GM21367 (cell line): ENCODE results near the gene ZNF276.

Source experiments
- ATAC-seq: cut with Tn5 transposase; IDR thresholded peaks from one replicate; pipeline ENCODE4 v1.9.1; 2021; ENCODE audit not compliant: unreplicated experiment

The ZNF276 gene

DNA sequence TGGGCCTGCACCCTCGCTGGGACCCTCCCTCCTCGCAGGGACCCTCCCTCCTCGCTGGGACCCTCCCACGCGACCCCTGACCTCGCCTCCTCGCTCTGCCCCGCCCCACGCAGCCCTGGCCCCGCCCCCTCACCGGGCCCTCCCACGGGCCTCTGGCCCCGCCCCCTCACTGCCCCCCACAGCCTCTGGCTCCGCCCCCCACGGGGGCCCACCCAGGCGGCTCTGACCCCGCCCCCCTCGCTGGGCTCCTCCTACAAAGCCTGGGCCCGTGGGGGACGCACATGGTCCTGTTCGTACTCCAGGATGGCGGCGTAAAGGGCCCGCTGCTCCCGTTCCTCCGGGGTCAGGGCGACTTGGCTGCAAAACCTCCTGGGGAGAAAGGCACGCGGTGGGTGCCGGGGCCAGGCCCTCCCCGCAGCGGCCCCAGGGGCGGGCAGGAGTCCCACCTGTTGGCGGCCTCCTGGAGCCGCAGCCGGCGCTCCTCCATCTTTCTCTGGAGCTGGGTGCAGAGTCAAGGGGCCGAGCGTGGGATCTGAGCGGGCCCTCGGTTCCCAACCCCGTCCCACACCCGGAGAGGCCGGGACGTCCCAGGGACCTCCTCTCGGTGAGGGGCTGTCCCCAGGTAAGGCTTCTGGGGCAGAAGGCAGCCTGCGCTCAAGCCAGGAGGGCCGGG is 9.6 kb upstream of the ZNF276 start:
- ATAC-seq, result no peak

GRCh38 chr16:89712274-89712781 is 9.0 kb upstream of the ZNF276 start:
- no peak for ATAC-seq

DNA sequence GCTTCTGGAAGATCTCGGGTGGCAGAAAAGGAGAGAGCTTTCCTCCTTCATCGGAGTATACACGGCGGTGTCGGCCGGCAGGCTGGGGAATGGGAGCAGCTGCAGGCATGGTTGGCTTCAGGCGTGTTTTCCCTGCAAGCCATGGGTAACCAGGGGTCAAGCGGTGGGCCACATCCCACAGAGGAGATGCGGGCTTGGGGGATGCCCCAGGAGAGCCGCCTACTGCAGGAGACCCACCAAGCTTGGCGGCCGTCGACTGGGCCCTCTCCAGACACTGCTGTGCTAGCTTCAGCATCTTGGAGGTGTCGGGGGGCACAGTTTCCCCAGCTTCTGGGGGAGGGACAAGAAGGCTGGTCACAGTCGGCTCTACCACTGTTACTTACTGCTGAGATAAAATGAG is 4.8 kb upstream of the ZNF276 start:
- ATAC-seq, result no peak

GRCh38 chr16:89716916-89717687 is 4.2 kb upstream of the ZNF276 start:
- ATAC-seq, result no peak

DNA sequence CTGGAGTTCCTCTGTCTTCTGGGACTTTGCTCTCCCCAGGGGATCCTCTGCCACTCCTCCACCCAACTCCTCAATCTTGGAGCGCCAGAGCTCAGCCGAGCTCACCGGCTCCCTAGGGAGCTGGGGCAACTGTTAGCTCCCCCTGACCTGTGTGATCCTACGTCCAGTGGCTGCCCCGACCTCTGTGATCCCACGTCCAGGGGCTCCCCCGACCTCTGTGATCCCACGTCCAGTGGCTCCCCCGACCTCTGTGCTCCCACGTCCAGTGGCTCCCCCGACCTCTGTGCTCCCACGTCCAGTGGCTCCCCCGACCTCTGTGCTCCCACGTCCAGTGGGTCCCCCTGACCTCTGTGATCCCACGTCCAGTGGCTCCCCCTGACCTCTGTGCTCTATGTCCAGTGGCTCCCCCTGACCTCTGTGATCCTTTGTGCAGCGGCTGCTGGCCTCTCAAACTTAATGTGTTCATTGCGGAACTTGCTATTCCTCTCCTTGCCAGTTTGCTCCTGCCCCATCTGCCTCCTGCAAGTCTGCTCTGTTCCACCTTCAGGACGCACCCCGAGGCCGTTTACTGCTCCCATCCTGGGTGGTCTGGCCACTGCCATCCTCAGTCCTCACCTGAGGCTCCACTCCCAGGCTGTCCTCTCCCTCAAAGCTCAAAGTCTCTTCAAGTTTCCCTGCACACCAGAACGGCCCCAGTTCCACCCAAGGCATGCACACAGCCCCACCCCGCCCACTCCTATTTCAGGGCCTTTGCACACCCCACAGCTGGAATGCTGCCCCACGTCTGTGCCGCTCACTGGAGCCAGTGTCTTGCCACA is 3.4 kb upstream of the ZNF276 start:
- no peak for ATAC-seq

DNA sequence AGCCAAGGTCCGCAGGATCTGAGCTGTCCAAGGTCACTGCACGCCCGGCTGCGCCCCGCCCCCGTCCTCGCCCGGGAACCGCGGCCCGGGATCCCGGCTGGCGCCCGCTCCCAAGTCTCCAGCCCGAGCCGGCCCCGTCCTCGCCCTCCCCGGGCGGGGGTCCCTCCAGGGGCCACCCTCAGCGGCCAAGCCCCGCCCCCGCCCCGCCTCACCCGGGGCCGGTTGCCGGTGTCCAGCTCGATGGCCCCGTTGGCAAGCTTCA is 855 bp upstream of the ZNF276 start:
- peak; percentile 9 for ATAC-seq

- peak; percentile 21 for ATAC-seq
These were observed 432 bp downstream of the ZNF276 start for GRCh38 chr16:89721546-89722391.

GRCh38 chr16:89722392-89723278 is 1.3 kb downstream of the ZNF276 start:
- no peak for ATAC-seq

DNA sequence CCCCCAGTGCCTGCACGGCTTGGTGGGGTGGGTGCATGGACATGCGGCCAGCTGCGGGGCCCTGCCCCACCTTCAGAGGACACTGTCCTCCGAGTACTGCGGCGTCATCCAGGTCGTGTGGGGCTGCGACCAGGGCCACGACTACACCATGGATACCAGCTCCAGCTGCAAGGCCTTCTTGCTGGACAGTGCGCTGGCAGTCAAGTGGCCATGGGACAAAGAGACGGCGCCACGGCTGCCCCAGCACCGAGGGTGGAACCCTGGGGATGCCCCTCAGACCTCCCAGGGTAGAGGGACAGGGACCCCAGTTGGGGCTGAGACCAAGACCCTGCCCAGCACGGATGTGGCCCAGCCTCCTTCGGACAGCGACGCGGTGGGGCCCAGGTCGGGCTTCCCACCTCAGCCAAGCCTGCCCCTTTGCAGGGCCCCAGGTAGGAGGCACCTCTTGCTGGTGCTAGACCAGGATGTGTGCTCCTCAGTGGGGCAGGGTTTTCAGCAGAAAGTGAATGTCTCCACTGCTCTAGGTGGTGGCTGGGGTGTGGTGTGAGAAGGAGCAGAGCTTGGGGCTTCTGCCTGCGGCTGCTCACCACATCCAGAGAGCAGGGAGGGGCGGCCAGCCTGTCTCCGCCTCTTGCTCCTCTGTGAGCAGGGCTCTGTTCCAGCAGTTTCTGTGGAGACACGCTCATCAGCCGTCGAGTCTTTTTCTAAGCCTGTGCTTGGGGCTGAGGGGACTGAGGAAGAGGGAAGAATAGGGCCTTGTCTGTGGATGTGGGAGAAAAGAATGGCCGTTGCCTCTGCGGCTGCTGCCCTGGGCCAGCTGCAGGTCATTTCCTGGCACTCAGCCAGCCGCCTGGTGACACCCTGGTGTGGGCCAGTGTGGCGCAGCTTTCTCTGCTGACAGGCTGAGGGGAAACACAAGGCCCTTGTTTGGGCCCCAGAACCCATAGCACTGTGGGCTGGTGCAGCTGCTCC is 2.2 kb downstream of the ZNF276 start:
- ATAC-seq, result no peak

DNA sequence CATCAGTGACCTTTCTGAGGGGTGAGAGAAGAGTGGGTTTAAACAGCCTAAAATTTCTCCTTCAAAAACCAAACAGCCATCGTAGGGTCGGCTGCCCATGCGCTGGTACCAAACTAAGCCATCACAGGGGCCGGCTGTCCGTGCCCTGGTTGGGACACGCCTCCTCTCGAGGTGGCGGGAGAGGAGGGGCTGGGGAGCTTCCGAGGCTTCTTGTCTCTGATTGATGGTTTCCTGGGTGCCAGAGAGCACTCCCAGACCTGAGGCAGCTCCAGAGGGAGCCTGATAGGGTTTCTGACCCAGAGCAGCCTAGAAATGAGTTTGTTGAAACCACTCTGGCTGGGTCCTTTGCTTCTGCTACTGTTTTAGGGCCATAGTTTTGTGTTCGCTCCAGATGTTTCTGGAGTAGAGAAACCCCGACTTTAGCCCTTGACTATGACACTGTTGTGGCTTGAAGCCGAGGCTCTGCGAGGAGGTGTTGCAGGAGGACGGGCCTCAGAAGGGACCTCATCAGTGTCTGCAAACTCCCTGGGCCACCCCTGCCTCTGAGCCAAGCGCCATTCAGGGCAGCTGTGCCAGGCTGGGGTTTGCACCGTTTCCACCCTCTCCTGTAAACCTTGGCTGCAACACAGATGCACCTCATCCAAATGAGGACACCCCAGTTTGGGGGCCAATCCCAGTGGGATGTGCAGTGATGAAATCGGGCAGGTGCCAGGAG is 6.2 kb downstream of the ZNF276 start:
- no peak for ATAC-seq

DNA sequence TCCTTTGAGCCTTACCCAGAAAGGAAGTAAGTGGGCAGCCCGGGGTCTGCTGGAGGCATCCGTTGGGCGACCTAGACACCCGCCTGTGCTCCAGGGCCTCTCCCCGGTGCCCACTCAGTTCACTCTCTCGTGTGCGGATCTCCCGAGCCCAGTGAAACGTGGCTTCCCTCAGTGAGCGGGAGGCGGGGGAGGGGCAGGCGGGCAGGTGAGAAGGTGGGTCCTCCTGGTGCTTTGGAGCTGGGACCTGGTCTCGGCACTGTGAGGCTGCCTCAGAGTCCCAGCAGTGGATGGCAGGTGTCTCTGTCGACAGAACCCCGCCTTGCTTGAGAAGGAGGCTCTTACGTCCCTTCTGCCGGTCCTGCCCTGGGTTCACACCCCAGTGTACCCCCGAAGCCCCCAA is 8.0 kb downstream of the ZNF276 start:
- ATAC-seq, result no peak

DNA sequence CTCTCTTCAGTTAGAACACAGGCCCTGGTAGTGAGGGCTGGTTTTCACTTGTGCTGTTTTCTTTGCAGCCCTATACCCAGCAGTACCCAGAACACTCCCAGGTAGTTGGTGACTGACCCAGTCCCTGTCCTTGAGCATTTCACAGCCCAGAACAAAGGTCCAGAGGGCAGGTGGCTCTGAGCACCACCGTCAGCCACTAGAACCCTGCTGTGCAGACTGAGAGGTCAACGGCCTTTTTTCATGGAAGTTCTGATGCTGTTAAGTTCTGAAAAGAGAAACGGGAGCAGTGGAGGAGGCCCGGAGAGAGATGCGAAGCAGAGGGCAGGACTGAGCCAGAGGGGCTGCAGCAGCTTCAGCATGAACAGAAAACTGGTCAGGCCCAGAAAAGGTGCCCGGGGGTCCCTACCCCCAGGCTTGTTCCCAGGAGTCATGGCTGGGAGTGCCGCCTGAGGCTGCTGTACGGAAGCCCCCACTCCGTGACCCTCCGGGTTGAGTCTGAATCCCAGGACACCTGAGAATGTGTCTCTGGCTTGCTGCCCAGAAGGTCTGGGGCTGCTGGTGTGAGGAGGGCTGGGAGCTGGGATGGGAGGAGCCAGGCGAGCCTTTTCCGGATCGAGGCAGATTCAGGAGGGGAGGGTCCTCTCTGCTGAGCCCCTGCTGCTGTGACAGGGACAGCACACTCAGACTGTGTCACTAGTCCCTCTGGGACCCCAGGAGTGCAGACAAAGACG is 8.7 kb downstream of the ZNF276 start:
- ATAC-seq, result no peak

DNA sequence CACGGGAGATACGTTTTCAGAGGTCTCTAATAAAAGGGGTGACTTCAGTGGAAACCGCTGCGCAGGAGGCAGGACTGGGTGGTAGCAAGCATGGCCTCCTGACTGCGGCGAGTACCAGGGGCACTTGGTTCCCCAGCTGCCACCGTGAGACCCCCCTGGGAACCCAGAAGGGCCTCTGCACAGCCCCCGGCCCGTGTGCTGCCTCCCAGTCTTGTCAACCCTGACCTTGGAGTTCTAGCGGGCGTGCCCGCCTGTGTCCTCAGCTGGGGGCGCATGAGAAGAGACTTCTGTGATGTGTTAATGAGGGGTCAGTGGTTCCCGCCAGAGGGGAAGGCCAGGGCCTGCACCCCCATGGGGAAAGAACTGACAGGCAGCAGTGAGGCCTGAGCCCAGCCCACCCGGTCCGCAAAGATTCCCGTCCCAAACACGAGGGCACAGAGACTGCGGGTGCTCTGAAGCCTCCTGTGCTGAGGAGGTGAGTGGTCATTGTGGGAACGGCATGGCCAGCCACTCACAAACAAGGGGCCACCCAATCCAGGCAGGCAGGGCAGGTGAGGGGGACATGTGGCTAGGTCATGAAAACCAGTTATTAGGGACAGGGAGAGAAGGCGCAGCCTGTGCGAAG is 9.4 kb downstream of the ZNF276 start:
- ATAC-seq, result no peak

- ATAC-seq, result no peak
These were observed 11.0 kb downstream of the ZNF276 start for GRCh38 chr16:89732142-89732917.

DNA sequence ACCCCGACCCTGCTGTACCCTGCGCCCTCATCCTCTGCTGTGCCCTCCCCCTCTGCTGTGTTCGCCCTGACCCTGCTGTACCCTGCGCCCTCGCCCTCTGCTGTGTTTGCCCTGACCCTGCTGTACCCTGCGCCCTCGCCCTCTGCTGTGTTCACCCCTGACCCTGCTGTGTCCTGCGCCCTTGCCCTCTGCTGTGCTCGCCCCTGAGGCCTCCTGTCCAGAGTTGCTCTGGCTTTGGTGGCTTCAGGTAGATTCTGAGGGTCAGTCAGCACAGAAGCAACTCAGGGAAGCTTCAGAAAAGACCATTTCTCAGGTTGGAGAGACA is 11.5 kb downstream of the ZNF276 start:
- ATAC-seq, result no peak

DNA sequence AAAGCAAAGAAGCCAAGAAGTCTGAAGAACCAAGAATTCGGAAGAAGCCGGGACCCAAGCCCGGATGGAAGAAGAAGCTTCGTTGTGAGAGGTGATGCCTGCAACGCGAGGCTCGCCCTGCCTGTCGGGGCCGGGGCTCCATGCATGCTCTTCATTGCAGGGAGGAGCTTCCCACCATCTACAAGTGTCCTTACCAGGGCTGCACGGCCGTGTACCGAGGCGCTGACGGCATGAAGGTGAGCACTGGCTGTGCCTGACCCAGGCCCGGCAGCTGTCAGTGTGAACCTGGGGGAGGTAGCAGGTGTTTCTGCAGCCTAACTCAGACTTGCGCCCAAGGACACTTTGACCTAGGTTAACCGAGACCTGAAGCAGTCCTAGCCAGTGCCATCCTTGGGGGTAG is 12.0 kb downstream of the ZNF276 start:
- ATAC-seq, result no peak
